HG03175 (cell line): ENCODE results near the gene YPEL2.
"Not testable (repeated sequence)": the region's sequence is repeated elsewhere in the genome, so short reads cannot be mapped to it uniquely, and the experiment has no call there.

Experiments used
- ATAC-seq: cut with Tn5 transposase; IDR thresholded peaks from one replicate; pipeline ENCODE4 v1.9.1; 2021; ENCODE audit warnings: mild to moderate bottlenecking, moderate library complexity; ENCODE audit not compliant: unreplicated experiment

Gene YPEL2

GRCh38 chr17:59374612-59375011, 43.2 kb downstream of the YPEL2 start:
- ATAC-seq, result no peak

- peak; percentile 35 for ATAC-seq
Observed at GRCh38 chr17:59375857-59376256, 44.4 kb downstream of the YPEL2 start.

- no peak for ATAC-seq
Observed at GRCh38 chr17:59376506-59376905, 45.1 kb downstream of the YPEL2 start.

- ATAC-seq, result no peak
Observed at GRCh38 chr17:59377410-59377809, 46.0 kb downstream of the YPEL2 start.

- no peak for ATAC-seq
Observed at GRCh38 chr17:59378675-59379074, 47.2 kb downstream of the YPEL2 start.

- ATAC-seq, result no peak
Observed at GRCh38 chr17:59380474-59380873, 49.0 kb downstream of the YPEL2 start.

- ATAC-seq, result no peak
Observed at GRCh38 chr17:59381716-59382570, 50.5 kb downstream of the YPEL2 start.

GRCh38 chr17:59383893-59384292, 52.4 kb downstream of the YPEL2 start:
- ATAC-seq, result no peak

GRCh38 chr17:59387351-59388068, 56.1 kb downstream of the YPEL2 start:
- no peak for ATAC-seq

- no peak for ATAC-seq
Observed at GRCh38 chr17:59388069-59388556, 56.7 kb downstream of the YPEL2 start.

GRCh38 chr17:59389066-59389465, 57.6 kb downstream of the YPEL2 start:
- no peak for ATAC-seq

GRCh38 chr17:59391021-59391420, 59.6 kb downstream of the YPEL2 start:
- ATAC-seq, result no peak

GRCh38 chr17:59392973-59393679, 61.7 kb downstream of the YPEL2 start:
- ATAC-seq, result no peak

GRCh38 chr17:59393742-59394410, 62.4 kb downstream of the YPEL2 start:
- not testable (repeated sequence) for ATAC-seq

- no peak for ATAC-seq
Observed at GRCh38 chr17:59396134-59396826, 64.8 kb downstream of the YPEL2 start.

- no peak for ATAC-seq
Observed at GRCh38 chr17:59397316-59398073, 66.0 kb downstream of the YPEL2 start.

GRCh38 chr17:59399914-59400313, 68.5 kb downstream of the YPEL2 start:
- ATAC-seq, result no peak

- ATAC-seq, result no peak
Observed at GRCh38 chr17:59400858-59401257, 69.4 kb downstream of the YPEL2 start.

- no peak for ATAC-seq
Observed at GRCh38 chr17:59401274-59401673, 69.8 kb downstream of the YPEL2 start.
